Vagina (tissue), 2 donors: ENCODE results near the gene CALCA.

ENCODE experiments used
- CTCF ChIP-seq, 3 experiments: fragments of 450-650 bp in 2 of 3; fragments of 200-600 bp in 1 of 3; sonication (generic) in 1 of 3; IDR thresholded peaks; one replicate each; pipeline ENCODE4 v1.5.1; 2017 to 2019; ENCODE audit warnings: antibody characterized with exemption in 3 of 3, mild to moderate bottlenecking in 2 of 3, moderate library complexity in 2 of 3
- POLR2A ChIP-seq, 2 donors: fragments of 450-650 bp; IDR thresholded peaks; one replicate each; pipeline ENCODE4 v1.6.1; 2017; ENCODE audit warnings: antibody characterized with exemption in 2 of 2, mild to moderate bottlenecking in 2 of 2, moderate library complexity in 2 of 2
- POLR2AphosphoS5 ChIP-seq, 2 donors: sonication (generic); formaldehyde crosslinking; IDR thresholded peaks; one replicate each; pipeline ENCODE4 v1.9.0; 2017; ENCODE audit warnings: antibody characterized with exemption in 2 of 2, mild to moderate bottlenecking in 2 of 2, low read depth in 1 of 2; ENCODE audit not compliant: insufficient read depth in 1 of 2

- TF ChIP-seq POLR2A (IDR thresholded peaks at IDR 0.05): no peak
- TF ChIP-seq CTCF (IDR thresholded peaks at IDR 0.05): no peak
- no peak for TF ChIP-seq POLR2AphosphoS5 (IDR thresholded peaks at IDR 0.05; ENCODE audit: insufficient read depth in 1 of 2, low read depth in 1 of 2)
Observed at GRCh38 chr11:14977101-14977880, 5.1 kb upstream of the CALCA start.
